Muscle layer of colon (tissue), 2 donors: ENCODE measurements around the gene FSTL4.

Experiments used
- H3K27ac ChIP-seq: one replicate; pipeline ENCODE4 v1.7.0; 2013; ENCODE audit warnings: low read depth, mild to moderate bottlenecking, low read length, moderate library complexity
- H3K27me3 ChIP-seq, 2 donors: one replicate each; pipeline ENCODE4 v1.7.0; 2013; ENCODE audit warnings: low read length in 2 of 2, mild to moderate bottlenecking in 2 of 2; ENCODE audit not compliant: insufficient read depth in 2 of 2, control insufficient read depth in 1 of 2
- H3K36me3 ChIP-seq: one replicate; pipeline ENCODE4 v1.7.0; 2013; ENCODE audit warnings: mild to moderate bottlenecking, low read length; ENCODE audit not compliant: insufficient read depth
- H3K4me1 ChIP-seq: one replicate; pipeline ENCODE4 v1.7.0; 2013; ENCODE audit warnings: mild to moderate bottlenecking, low read length; ENCODE audit not compliant: insufficient read depth
- H3K4me3 ChIP-seq, 2 donors: one replicate each; pipeline ENCODE4 v1.7.0; 2013; ENCODE audit warnings: low read length in 2 of 2, low read depth in 1 of 2, mild to moderate bottlenecking in 1 of 2, moderate library complexity in 1 of 2
- H3K9ac ChIP-seq: one replicate; pipeline ENCODE4 v1.7.0; 2013; ENCODE audit warnings: low read length
- H3K9me3 ChIP-seq: one replicate; pipeline ENCODE4 v1.7.0; 2013; ENCODE audit warnings: mild to moderate bottlenecking, low read length
- donor health status: abdominal sarcoma.
- donor health status: Adenocarcinoma of cecum.

FSTL4 gene

DNA sequence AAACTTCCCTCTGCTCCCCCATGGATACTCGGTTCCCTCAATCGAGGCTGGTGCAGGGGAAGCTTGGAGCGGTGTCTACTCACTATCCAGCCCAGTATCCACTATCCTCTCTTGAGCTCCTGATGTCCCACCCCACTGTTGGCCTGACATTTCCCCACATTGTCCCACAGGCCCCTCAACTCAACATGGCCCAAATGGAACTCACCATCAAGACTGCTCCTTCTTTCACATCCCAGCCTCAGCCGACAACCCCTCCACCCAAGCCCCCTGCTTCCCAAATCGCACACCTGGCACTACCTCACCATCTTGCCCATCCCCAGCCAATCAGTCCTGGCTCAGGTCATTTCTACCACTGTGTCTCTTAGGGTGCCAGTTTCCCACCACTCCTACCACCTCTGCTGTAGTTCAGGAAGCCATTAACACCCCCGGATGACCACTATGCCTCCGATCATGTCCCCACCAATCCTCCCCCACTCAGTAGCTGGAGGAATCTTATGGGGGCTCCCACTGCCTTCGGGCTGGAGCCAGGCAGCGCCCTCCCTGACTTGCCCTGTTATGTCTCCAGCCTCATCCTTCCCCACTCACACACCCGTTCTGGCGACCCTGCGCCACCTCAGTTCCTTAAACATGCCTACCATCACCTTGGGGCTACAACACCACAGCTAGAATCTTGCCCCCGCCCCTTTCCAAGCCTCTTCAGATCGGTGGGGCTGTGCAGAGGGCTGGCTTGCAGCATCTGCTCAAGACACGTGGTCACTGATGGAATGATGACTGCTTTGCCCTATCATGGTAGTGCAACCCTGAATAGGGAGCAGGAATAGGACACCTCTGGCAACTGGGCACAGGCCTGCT is 273.6 kb downstream of the FSTL4 start:
- H3K4me3 ChIP-seq = no peak overlapping the region
- H3K4me1 ChIP-seq = no peaks in the 10 kb centered on the region
- H3K9ac ChIP-seq = no peak overlapping the region
- no peaks in the 10 kb centered on the region for H3K36me3 ChIP-seq
- no peaks in the 10 kb centered on the region for H3K27me3 ChIP-seq
- H3K27ac ChIP-seq = no peak overlapping the region
- H3K9me3 ChIP-seq = no peaks in the 10 kb centered on the region

- Histone ChIP-seq H3K27me3 (no peaks in the 10 kb centered on the region), H3K4me3 (no peak overlapping the region), H3K27ac (no peak overlapping the region), H3K9me3 (no peaks in the 10 kb centered on the region), H3K9ac (no peak overlapping the region), H3K4me1 (no peaks in the 10 kb centered on the region), H3K36me3 (no peaks in the 10 kb centered on the region)
Observed at GRCh38 chr5:133337795-133338445, 274.4 kb downstream of the FSTL4 start.

DNA sequence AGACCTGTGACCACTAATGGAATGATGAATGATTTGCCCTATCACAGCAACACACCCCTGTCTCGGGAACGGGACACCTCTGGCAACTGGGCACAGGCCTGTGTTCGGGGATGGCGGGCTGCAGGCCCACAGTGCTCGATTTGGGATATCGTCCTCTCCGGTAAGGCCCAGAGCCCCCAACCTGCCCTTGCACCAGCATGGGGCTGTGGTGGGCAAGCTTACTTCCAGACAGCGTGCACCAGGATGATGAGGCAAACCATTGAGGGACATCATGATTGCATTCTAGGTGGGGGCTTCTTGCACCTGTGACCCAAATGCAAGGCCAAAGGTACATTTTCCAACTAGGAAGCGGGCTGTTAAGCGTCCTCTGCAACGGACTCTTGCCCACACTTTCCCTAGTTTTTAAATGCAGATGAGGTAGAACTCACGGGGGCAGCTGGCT is 275.4 kb downstream of the FSTL4 start:
- H3K36me3 ChIP-seq = no peaks in the 10 kb centered on the region
- H3K4me1 ChIP-seq = no peaks in the 10 kb centered on the region
- no peak overlapping the region for H3K9ac ChIP-seq
- H3K27ac ChIP-seq = no peak overlapping the region
- no peak overlapping the region for H3K4me3 ChIP-seq
- no peaks in the 10 kb centered on the region for H3K27me3 ChIP-seq
- no peaks in the 10 kb centered on the region for H3K9me3 ChIP-seq

- Histone ChIP-seq H3K9ac (no peak overlapping the region), H3K27me3 (no peaks in the 10 kb centered on the region), H3K36me3 (no peaks in the 10 kb centered on the region), H3K27ac (no peak overlapping the region), H3K4me1 (no peaks in the 10 kb centered on the region), H3K9me3 (no peaks in the 10 kb centered on the region), H3K4me3 (no peak overlapping the region)
Observed at GRCh38 chr5:133336121-133336968, 276.0 kb downstream of the FSTL4 start.

GRCh38 chr5:133334796-133335639 is 277.3 kb downstream of the FSTL4 start:
- Histone ChIP-seq H3K9me3 (no peaks in the 10 kb centered on the region), H3K27ac (no peak overlapping the region), H3K9ac (no peak overlapping the region), H3K36me3 (no peaks in the 10 kb centered on the region), H3K27me3 (no peaks in the 10 kb centered on the region), H3K4me3 (no peak overlapping the region), H3K4me1 (no peaks in the 10 kb centered on the region)

DNA sequence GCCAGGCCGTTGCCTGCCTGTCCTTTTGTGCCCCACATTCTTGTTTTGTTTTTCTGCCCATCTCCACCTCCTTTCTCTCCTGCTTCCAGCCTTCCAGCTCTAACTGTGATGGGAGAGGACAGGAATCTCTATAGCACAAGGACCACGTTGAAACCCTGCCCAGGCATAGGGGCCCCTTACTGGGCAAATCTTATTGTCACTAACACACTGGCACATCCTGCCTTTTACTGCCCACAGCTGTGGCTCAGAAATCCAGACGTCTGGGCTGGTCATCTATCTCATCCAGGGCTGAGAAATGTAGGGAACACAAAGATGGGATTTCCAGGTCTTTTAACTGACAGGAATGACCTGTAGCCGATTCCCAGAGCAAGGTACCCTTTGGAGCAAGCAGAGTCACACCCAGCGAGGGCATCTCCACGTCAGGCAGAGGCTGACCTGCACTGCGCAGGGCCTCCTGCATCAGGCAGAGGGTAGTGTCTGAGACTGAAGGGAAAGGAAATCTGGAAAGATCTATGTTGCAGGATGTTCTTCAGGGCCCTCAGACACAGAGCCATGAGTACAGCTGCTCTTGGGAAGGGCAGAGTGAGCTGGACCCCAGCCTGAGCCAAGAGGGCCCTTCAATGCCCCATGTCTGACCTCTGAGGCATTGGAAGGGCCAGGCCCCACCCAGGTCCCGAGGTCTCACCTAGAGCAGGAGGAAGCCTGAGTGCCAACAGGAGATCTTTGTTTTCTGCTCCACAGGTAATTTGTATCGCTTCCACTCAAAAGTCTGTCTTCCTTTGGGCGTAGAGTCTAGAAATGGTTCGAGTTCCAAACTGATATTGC is 278.8 kb downstream of the FSTL4 start:
- no peaks in the 10 kb centered on the region for H3K27me3 ChIP-seq
- no peaks in the 10 kb centered on the region for H3K36me3 ChIP-seq
- H3K9ac ChIP-seq = no peak overlapping the region
- no peak overlapping the region for H3K4me3 ChIP-seq
- no peaks in the 10 kb centered on the region for H3K4me1 ChIP-seq
- no peaks in the 10 kb centered on the region for H3K9me3 ChIP-seq
- H3K27ac ChIP-seq = no peak overlapping the region

DNA sequence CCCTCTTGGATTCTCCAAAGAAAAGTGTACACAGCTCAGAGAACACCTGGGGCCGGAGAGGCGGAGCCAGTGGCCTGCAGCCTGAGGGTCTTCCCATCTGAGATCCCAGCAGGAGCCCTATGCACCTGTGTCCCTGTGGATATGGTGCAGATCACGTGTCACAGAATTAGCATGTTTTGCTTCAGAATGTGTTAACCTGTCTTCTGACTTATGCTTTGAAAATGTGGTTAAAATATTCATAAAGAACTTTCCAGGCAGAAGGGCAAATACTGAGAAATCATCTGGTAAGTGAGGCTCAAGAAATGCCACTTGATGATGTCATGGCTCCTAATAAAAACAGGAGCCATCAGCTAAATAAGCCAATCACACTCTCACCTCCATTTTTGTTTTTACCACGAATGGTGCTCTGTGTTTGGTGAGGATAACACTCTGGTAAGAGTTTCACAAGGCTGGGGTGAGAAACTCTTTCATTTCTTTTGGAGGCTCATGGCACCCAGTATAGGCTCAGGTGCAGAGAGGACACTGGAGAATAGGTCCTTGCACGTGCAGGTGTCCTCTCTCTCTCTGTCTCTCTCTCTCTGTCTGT is 279.8 kb downstream of the FSTL4 start:
- H3K36me3 ChIP-seq = no peaks in the 10 kb centered on the region
- no peak overlapping the region for H3K4me3 ChIP-seq
- H3K4me1 ChIP-seq = no peaks in the 10 kb centered on the region
- H3K27me3 ChIP-seq = no peaks in the 10 kb centered on the region
- no peak overlapping the region for H3K27ac ChIP-seq
- no peaks in the 10 kb centered on the region for H3K9me3 ChIP-seq
- H3K9ac ChIP-seq = no peak overlapping the region

- Histone ChIP-seq H3K27me3 (no peaks in the 10 kb centered on the region), H3K9me3 (no peaks in the 10 kb centered on the region), H3K4me1 (no peaks in the 10 kb centered on the region), H3K27ac (no peak overlapping the region), H3K36me3 (no peaks in the 10 kb centered on the region), H3K9ac (no peak overlapping the region), H3K4me3 (no peak overlapping the region)
Observed at GRCh38 chr5:133331941-133332340, 280.4 kb downstream of the FSTL4 start.

DNA sequence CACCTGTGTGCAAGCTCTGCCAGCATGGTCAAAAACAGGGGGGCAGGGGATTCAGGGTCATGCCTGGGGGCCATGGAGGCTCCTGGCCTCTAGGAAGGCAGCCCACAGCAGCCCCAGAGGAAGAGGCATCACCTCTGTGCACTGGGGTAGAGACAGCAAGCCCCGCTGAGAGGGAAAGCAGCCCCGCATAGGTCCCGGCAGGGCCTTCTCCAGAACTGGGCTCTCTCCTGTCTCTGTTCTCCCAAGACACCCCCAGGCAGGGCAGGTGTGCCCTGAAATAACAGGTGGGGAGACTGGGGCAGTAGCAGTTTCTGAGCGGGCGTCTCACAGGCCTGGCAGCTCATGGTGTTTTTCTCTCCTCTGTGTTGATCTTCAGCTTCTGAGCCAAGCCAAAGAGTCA is 281.4 kb downstream of the FSTL4 start:
- H3K36me3 ChIP-seq = no peaks in the 10 kb centered on the region
- no peaks in the 10 kb centered on the region for H3K27me3 ChIP-seq
- no peak overlapping the region for H3K9ac ChIP-seq
- H3K27ac ChIP-seq = no peak overlapping the region
- no peaks in the 10 kb centered on the region for H3K9me3 ChIP-seq
- no peak overlapping the region for H3K4me3 ChIP-seq
- no peaks in the 10 kb centered on the region for H3K4me1 ChIP-seq

DNA sequence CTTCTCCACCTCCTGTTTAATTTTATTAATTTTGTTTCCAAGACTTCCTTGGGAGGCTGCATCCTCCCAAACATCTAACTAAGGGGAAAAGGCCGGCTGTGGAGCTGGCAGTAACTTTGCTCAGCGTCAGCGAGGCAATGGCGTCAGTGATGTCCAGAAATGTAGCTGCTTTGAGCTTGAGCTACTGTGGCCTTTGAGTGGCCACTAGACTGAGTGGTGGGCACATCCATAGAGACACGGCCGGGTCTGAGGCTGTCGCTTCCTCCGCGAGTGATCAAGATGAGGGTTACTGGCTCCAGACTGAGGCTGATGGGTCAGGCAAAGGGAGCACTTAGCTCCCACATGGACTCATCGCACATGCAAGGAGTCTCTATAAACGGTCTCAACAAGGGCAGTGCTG is 283.5 kb downstream of the FSTL4 start:
- Histone ChIP-seq H3K27ac (no peak overlapping the region), H3K36me3 (no peaks in the 10 kb centered on the region), H3K27me3 (no peaks in the 10 kb centered on the region), H3K9me3 (no peaks in the 10 kb centered on the region), H3K4me1 (no peaks in the 10 kb centered on the region), H3K4me3 (no peak overlapping the region), H3K9ac (no peak overlapping the region)
